ENCODE data around the gene TSPO2. TPM values are rescaled to one million over a fixed set of nuclear protein-coding genes. Genes with fewer than 3 reads are reported as not detected.

The TSPO2 gene
- total and polyA plus RNA-seq, 9 of the 15 experiments (the other 6 are each of a cell fraction or from before 2014, with no cell fraction given) = not detected

DNA sequence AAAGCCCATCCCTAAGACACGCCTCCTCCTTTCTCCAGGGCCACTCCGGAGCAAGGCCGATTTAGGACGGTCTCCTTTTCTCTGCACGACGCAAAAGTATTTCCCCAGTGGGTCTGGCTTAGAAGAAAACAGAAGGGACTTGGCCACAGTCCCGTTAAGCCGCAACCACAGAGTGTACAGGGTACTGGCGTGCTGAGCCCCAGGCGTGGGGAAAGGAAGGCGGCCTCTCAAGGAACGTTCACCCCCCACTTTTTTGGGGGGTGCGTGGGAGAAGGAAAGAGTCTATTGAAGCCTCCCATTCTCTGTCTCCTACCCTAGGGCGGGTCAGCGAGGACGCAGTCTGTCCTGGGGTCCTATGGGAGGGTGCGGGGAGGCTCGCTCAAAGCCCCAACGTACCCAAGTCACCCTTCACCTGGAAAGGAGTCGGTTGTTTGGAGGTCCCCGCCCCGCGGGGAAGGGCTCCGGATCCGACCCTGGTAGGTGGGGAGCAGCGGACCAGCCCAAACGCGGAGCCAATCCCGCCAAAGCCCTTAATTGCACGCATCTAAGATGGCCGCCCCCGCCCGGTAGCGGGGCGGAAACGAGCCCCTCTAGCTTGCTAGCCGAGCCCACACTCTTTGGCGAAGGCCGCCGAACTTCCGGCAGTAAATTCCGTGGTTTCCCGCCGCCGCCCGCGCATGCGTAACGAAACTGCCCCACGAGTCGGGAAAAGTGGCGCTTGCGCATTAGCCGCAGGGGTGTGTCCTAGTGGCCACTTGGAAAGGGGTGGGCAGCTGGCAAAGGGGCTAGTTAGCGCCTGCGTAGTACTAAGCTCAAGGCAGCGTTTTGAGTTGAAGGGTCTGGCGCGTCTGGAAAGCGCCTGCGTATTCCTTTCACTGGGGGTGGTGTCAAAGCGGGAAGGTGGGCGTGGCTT is 29.9 kb downstream of the TSPO2 start, which contains the start of gene OARD1 (continued):
- TF ChIP-seq, protein P1, sequence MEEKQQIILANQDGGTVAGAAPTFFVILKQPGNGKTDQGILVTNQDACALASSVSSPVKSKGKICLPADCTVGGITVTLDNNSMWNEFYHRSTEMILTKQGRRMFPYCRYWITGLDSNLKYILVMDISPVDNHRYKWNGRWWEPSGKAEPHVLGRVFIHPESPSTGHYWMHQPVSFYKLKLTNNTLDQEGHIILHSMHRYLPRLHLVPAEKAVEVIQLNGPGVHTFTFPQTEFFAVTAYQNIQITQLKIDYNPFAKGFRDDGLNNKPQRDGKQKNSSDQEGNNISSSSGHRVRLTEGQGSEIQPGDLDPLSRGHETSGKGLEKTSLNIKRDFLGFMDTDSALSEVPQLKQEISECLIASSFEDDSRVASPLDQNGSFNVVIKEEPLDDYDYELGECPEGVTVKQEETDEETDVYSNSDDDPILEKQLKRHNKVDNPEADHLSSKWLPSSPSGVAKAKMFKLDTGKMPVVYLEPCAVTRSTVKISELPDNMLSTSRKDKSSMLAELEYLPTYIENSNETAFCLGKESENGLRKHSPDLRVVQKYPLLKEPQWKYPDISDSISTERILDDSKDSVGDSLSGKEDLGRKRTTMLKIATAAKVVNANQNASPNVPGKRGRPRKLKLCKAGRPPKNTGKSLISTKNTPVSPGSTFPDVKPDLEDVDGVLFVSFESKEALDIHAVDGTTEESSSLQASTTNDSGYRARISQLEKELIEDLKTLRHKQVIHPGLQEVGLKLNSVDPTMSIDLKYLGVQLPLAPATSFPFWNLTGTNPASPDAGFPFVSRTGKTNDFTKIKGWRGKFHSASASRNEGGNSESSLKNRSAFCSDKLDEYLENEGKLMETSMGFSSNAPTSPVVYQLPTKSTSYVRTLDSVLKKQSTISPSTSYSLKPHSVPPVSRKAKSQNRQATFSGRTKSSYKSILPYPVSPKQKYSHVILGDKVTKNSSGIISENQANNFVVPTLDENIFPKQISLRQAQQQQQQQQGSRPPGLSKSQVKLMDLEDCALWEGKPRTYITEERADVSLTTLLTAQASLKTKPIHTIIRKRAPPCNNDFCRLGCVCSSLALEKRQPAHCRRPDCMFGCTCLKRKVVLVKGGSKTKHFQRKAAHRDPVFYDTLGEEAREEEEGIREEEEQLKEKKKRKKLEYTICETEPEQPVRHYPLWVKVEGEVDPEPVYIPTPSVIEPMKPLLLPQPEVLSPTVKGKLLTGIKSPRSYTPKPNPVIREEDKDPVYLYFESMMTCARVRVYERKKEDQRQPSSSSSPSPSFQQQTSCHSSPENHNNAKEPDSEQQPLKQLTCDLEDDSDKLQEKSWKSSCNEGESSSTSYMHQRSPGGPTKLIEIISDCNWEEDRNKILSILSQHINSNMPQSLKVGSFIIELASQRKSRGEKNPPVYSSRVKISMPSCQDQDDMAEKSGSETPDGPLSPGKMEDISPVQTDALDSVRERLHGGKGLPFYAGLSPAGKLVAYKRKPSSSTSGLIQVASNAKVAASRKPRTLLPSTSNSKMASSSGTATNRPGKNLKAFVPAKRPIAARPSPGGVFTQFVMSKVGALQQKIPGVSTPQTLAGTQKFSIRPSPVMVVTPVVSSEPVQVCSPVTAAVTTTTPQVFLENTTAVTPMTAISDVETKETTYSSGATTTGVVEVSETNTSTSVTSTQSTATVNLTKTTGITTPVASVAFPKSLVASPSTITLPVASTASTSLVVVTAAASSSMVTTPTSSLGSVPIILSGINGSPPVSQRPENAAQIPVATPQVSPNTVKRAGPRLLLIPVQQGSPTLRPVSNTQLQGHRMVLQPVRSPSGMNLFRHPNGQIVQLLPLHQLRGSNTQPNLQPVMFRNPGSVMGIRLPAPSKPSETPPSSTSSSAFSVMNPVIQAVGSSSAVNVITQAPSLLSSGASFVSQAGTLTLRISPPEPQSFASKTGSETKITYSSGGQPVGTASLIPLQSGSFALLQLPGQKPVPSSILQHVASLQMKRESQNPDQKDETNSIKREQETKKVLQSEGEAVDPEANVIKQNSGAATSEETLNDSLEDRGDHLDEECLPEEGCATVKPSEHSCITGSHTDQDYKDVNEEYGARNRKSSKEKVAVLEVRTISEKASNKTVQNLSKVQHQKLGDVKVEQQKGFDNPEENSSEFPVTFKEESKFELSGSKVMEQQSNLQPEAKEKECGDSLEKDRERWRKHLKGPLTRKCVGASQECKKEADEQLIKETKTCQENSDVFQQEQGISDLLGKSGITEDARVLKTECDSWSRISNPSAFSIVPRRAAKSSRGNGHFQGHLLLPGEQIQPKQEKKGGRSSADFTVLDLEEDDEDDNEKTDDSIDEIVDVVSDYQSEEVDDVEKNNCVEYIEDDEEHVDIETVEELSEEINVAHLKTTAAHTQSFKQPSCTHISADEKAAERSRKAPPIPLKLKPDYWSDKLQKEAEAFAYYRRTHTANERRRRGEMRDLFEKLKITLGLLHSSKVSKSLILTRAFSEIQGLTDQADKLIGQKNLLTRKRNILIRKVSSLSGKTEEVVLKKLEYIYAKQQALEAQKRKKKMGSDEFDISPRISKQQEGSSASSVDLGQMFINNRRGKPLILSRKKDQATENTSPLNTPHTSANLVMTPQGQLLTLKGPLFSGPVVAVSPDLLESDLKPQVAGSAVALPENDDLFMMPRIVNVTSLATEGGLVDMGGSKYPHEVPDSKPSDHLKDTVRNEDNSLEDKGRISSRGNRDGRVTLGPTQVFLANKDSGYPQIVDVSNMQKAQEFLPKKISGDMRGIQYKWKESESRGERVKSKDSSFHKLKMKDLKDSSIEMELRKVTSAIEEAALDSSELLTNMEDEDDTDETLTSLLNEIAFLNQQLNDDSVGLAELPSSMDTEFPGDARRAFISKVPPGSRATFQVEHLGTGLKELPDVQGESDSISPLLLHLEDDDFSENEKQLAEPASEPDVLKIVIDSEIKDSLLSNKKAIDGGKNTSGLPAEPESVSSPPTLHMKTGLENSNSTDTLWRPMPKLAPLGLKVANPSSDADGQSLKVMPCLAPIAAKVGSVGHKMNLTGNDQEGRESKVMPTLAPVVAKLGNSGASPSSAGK (IDR thresholded peaks at IDR 0.05) = no peak
- no peak for TF ChIP-seq NR3C1 (CRISPR knock-in tag; IDR thresholded peaks at IDR 0.05)
- no peak for TF ChIP-seq ZKSCAN8 (CRISPR knock-in tag; IDR thresholded peaks at IDR 0.05)
- TF ChIP-seq KDM2B (CRISPR knock-in tag; IDR thresholded peaks at IDR 0.05) = no peak
- TF ChIP-seq, protein P2, sequence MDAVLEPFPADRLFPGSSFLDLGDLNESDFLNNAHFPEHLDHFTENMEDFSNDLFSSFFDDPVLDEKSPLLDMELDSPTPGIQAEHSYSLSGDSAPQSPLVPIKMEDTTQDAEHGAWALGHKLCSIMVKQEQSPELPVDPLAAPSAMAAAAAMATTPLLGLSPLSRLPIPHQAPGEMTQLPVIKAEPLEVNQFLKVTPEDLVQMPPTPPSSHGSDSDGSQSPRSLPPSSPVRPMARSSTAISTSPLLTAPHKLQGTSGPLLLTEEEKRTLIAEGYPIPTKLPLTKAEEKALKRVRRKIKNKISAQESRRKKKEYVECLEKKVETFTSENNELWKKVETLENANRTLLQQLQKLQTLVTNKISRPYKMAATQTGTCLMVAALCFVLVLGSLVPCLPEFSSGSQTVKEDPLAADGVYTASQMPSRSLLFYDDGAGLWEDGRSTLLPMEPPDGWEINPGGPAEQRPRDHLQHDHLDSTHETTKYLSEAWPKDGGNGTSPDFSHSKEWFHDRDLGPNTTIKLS (IDR thresholded peaks at IDR 0.05; ENCODE audit: borderline replicate concordance, low read depth) = peak; percentile 62; the same call in 1 of the 2 replicates
- TF ChIP-seq ILK (tag; IDR thresholded peaks at IDR 0.05; ENCODE audit: borderline replicate concordance, low read depth) = no peak
- no peak for TF ChIP-seq MED1 (CRISPR knock-in tag; IDR thresholded peaks at IDR 0.05; ENCODE audit: borderline replicate concordance)
- no peak for TF ChIP-seq ILF3 (IDR thresholded peaks at IDR 0.05; ENCODE audit: borderline replicate concordance)
- peak; percentile 19 for TF ChIP-seq MXD1 (CRISPR knock-in tag; IDR thresholded peaks at IDR 0.05; ENCODE audit: borderline replicate concordance, poor library complexity, severe bottlenecking)
- no peak for TF ChIP-seq PTBP1 (IDR thresholded peaks at IDR 0.05; ENCODE audit: low read depth, low read length)
- TF ChIP-seq, protein P3, sequence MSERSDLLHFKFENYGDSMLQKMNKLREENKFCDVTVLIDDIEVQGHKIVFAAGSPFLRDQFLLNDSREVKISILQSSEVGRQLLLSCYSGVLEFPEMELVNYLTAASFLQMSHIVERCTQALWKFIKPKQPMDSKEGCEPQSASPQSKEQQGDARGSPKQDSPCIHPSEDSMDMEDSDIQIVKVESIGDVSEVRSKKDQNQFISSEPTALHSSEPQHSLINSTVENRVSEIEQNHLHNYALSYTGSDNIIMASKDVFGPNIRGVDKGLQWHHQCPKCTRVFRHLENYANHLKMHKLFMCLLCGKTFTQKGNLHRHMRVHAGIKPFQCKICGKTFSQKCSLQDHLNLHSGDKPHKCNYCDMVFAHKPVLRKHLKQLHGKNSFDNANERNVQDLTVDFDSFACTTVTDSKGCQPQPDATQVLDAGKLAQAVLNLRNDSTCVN (CRISPR knock-in tag; IDR thresholded peaks at IDR 0.05) = no peak

All from K562 (cell line).